Activated naive CD4-positive, alpha-beta T cell (primary cell): ENCODE measurements around the gene HDHD2.

ENCODE experiments used
- DNase-seq, 4 experiments: peaks; one replicate each; lab custom pipeline; 2025; lab: John Stamatoyannopoulos, UW

Gene HDHD2

GRCh38 chr18:47062471-47062870 is 87.8 kb downstream of the HDHD2 start:
- no peak for DNase-seq
